Measurements from ENCODE around the gene ANLN.
"Not testable (repeated sequence)": the region's sequence is repeated elsewhere in the genome, so short reads cannot be mapped to it uniquely, and the experiment has no call there.

Gene ANLN

DNA sequence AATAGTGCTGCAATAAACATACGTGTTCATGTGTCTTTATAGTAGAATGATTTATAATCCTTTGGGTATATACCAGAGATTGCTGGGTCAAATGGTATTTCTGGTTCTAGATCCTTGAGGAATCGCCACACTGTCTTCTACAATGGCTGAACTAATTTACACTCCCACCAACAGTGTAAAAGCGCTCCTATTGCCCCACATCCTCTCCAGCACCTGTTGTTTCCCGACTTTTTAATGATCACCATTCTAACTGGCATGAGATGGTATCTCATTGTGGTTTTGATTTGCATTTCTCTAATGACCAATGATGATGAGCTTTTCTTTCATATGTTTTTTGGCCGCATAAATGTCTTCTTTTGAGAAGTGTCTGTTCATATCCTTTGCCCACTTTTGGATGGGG, 99.0 kb downstream of the ANLN start:
- DNase-seq, result not testable (repeated sequence)
- in situ Hi-C loops (cut with MboI; ENCODE audit: low pct_unique_long_range_greater_than_20kb, low sequenced_read_pairs), result loop anchor here (10.0 kb wide), 1 partner anchor 706 kb away; no protein-coding TSS in a partner anchor

DNA sequence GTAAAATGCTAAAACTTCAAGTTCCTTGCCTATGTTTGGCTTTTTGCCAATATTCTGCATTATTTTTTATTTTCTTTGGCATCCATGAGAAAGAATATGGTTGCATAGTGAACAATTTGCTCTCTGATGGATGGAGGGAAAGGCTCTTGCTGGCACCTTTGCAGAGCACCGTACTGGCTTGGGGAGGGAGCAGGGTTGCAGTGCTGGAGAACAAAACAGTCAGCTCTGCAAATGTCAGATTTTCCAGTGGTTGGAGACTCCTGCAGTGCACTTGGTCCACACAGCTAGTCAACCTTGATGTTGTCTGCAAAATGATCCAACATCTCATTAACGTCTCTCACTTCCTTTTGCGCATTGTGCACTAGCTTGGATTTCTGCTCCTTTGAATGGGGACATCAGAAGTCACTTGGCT, 100.8 kb downstream of the ANLN start:
- no peak for DNase-seq
- in situ Hi-C loops (cut with MboI; ENCODE audit: low pct_unique_long_range_greater_than_20kb, low sequenced_read_pairs), result no loop called here

DNA sequence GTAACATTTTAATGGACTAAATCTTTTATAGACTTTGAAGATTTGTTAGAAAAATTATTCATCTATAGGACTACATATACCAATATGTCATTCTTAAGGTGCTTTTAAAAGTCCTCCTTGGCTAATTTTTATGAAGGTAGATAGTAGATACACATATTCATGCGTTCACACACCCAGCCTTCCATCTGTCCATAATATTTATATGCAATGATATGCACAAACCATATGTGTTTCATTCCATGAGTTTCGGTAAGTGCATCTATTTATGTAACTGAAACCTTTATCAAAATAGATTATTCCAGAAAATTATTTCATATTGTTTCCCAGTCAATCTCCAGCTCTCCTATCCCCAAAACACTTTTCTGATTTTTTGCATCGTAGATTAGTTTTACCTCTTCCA, 101.7 kb downstream of the ANLN start:
- no peak for DNase-seq
- in situ Hi-C loops (cut with MboI; ENCODE audit: low pct_unique_long_range_greater_than_20kb, low sequenced_read_pairs), result no loop called here

GRCh38 chr7:36496576-36496975, 106.9 kb downstream of the ANLN start:
- in situ Hi-C loops (cut with MboI; ENCODE audit: low pct_unique_long_range_greater_than_20kb, low sequenced_read_pairs), result no loop called here
- no peak for DNase-seq

- DNase-seq; in situ Hi-C loops (cut with MboI; ENCODE audit: low pct_unique_long_range_greater_than_20kb, low sequenced_read_pairs): not testable (repeated sequence)
These were observed 107.5 kb downstream of the ANLN start for GRCh38 chr7:36497176-36497575.

GRCh38 chr7:36497775-36498174, 108.1 kb downstream of the ANLN start:
- no peak for DNase-seq
- in situ Hi-C loops (cut with MboI; ENCODE audit: low pct_unique_long_range_greater_than_20kb, low sequenced_read_pairs), result no loop called here
